K562 (cell line): ENCODE data around the gene CTNNBL1. TPM values are rescaled to one million over a fixed set of nuclear protein-coding genes. Genes with fewer than 3 reads are reported as not detected.

Experiments used
- BHLHE40 ChIP-seq: IDR thresholded peaks from 2 replicates; pipeline ENCODE4 v1.6.1; 2011; ENCODE audit warnings: low read length, improper control_type of control experiment
- CHD2 ChIP-seq: IDR thresholded peaks from 2 replicates; pipeline ENCODE4 v1.6.1; 2011; ENCODE audit warnings: low read depth, low read length
- FOXJ3 ChIP-seq: sonication (generic); formaldehyde crosslinking; IDR thresholded peaks from 2 replicates; pipeline ENCODE4 v1.4.0; 2020; ENCODE audit warnings: mild to moderate bottlenecking, missing genetic modification reagents
- GABPB2 ChIP-seq: fragments of 250-450 bp; sonication (Bioruptor Pico); conservative IDR thresholded peaks from 2 replicates; pipeline ENCODE4 v1.5.1; 2021; ENCODE audit warnings: mild to moderate bottlenecking
- GTF2E2 ChIP-seq: fragments of 200-800 bp; sonication (Bioruptor generic); IDR thresholded peaks from 2 replicates; pipeline ENCODE4 v1.6.1; 2016; ENCODE audit warnings: missing genetic modification characterization, missing compliant biosample characterization
- JUN ChIP-seq, 2 experiments: sonication (generic) in 1 of 2; formaldehyde crosslinking in 1 of 2; IDR thresholded peaks; 2 replicates each; pipeline versions ENCODE4 v1.6.1 to v1.8.0; 2012 to 2022; ENCODE audit warnings: borderline replicate concordance in 2 of 2, mild to moderate bottlenecking in 2 of 2, improper control_type of control experiment in 1 of 2, low read depth in 1 of 2, low read length in 1 of 2, missing genetic modification reagents in 1 of 2
- MED1 ChIP-seq: sonication (generic); formaldehyde crosslinking; IDR thresholded peaks from 2 replicates; pipeline ENCODE4 v1.8.1; 2023; ENCODE audit warnings: missing genetic modification reagents, borderline replicate concordance
- NR2C2 ChIP-seq, 2 experiments: fragments of 200-800 bp in 1 of 2; sonication (Bioruptor generic) in 1 of 2; sonication (generic) in 1 of 2; formaldehyde crosslinking in 1 of 2; IDR thresholded peaks; 2 replicates each; pipeline versions ENCODE4 v1.6.1 to v1.8.0; 2016 to 2022; ENCODE audit warnings: mild to moderate bottlenecking in 1 of 2, missing compliant biosample characterization in 1 of 2, missing genetic modification characterization in 1 of 2, missing genetic modification reagents in 1 of 2
- POLR2AphosphoS2 ChIP-seq: IDR thresholded peaks from 2 replicates; pipeline ENCODE4 v1.6.1; 2012; ENCODE audit warnings: low read length, improper control_type of control experiment
- RCOR1 ChIP-seq, 2 experiments: IDR thresholded peaks; 2 replicates each; pipeline ENCODE4 v1.6.1; 2012; ENCODE audit warnings: low read depth in 2 of 2, low read length in 2 of 2, borderline replicate concordance in 1 of 2, improper control_type of control experiment in 1 of 2
- SLC30A9 ChIP-seq: fragments of 250-450 bp; sonication (Bioruptor Pico); IDR thresholded peaks from 2 replicates; pipeline ENCODE4 v1.8.0; 2022; ENCODE audit warnings: mild to moderate bottlenecking, moderate library complexity
- XRCC3 ChIP-seq: fragments of 450-650 bp; IDR thresholded peaks from 2 replicates; pipeline ENCODE4 v1.6.1; 2017; ENCODE audit warnings: mild to moderate bottlenecking, moderate library complexity
- ZBTB11 ChIP-seq, 3 experiments: fragments of 200-800 bp in 1 of 3; fragments of 250-450 bp in 1 of 3; fragments of 450-650 bp in 1 of 3; sonication (Bioruptor Pico) in 1 of 3; sonication (Bioruptor generic) in 1 of 3; formaldehyde crosslinking in 1 of 3; IDR thresholded peaks; 2 replicates each; pipeline versions ENCODE4 v1.6.1 to v1.8.0; 2016 to 2022; ENCODE audit warnings: mild to moderate bottlenecking in 2 of 3, missing genetic modification characterization in 2 of 3, missing compliant biosample characterization in 1 of 3, moderate library complexity in 1 of 3
- ZNF398 ChIP-seq: fragments of 250-450 bp; sonication (Bioruptor Pico); IDR thresholded peaks from 2 replicates; pipeline ENCODE4 v1.8.0; 2021; ENCODE audit warnings: moderate library complexity, mild to moderate bottlenecking, inconsistent platforms
- ZNF77 ChIP-seq: fragments of 250-450 bp; sonication (Bioruptor Pico); IDR thresholded peaks from 2 replicates; pipeline ENCODE4 v1.5.0; 2020
- polyA plus RNA-seq, 8 experiments: library from polyadenylated mRNA; depleted of rRNA in 4 of 8; stranded (reverse) in 5 of 8; unstranded in 3 of 8; fragments of >200 nt; fragmentation: Nextera tagmentation in 2 of 8; fragmentation: Illumina TruSeq in 1 of 8; extraction: Ambion mirVana in 2 of 8; extraction: Trizol in 1 of 8; gene quantifications; 2 replicates each; pipeline versions ENCODE4 v1.2.1 to v1.2.3, GENCODE V29; 2011 to 2014; ENCODE audit warnings: inconsistent platforms in 1 of 8, missing spikeins in 1 of 8
- total RNA-seq, 7 experiments: library from RNA; depleted of rRNA in 6 of 7; stranded (reverse); fragments of >200 nt in 6 of 7; fragmentation: Illumina TruSeq in 2 of 7; extraction: Trizol in 2 of 7; gene quantifications; 2 replicates each; pipeline versions ENCODE4 v1.2.1 to v1.2.3, GENCODE V29; 2011 to 2021; ENCODE audit warnings: low replicate concordance in 1 of 7
- TF ChIP-seq, protein P1 (sequence below): sonication (generic); formaldehyde crosslinking; IDR thresholded peaks from 2 replicates; pipeline ENCODE4 v1.8.0; 2023; ENCODE audit warnings: missing genetic modification reagents, mild to moderate bottlenecking, borderline replicate concordance

CTNNBL1 gene
- total and polyA plus RNA-seq, 9 of the 15 experiments (the other 6 are each of a cell fraction or from before 2014, with no cell fraction given) = 32.4 to 85.6 (median 43.6) TPM

DNA sequence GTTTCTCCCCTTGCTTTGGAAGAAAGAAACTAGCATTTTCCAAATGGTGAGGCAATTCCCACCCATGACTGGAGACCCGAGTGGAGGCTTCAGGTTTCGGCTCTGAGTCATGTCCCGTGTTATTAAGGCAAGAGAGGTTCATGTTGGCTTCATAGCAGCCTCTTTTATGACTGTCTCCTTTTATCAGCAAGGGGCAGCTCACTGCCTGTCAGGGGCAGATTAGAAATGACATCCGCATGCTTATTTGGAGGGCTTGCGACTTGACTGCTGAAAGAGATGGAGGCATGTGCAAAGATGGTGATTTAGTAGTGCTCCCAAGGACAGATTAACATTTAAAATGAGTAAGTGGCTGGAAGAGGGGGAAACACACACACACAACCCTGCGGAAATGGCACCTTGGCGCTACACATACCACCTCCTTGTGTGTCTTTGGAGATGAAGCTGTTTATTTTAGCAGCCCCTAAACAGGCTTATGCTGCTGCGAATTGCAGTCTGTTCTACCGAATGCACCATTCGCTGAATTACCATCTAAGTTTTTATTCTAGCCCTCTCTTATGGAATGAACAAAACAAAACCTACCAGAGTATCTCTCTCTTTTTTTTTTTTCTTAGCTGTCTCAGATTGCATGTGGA, 157.0 kb downstream of the CTNNBL1 start (continued):
- TF ChIP-seq, protein P1, sequence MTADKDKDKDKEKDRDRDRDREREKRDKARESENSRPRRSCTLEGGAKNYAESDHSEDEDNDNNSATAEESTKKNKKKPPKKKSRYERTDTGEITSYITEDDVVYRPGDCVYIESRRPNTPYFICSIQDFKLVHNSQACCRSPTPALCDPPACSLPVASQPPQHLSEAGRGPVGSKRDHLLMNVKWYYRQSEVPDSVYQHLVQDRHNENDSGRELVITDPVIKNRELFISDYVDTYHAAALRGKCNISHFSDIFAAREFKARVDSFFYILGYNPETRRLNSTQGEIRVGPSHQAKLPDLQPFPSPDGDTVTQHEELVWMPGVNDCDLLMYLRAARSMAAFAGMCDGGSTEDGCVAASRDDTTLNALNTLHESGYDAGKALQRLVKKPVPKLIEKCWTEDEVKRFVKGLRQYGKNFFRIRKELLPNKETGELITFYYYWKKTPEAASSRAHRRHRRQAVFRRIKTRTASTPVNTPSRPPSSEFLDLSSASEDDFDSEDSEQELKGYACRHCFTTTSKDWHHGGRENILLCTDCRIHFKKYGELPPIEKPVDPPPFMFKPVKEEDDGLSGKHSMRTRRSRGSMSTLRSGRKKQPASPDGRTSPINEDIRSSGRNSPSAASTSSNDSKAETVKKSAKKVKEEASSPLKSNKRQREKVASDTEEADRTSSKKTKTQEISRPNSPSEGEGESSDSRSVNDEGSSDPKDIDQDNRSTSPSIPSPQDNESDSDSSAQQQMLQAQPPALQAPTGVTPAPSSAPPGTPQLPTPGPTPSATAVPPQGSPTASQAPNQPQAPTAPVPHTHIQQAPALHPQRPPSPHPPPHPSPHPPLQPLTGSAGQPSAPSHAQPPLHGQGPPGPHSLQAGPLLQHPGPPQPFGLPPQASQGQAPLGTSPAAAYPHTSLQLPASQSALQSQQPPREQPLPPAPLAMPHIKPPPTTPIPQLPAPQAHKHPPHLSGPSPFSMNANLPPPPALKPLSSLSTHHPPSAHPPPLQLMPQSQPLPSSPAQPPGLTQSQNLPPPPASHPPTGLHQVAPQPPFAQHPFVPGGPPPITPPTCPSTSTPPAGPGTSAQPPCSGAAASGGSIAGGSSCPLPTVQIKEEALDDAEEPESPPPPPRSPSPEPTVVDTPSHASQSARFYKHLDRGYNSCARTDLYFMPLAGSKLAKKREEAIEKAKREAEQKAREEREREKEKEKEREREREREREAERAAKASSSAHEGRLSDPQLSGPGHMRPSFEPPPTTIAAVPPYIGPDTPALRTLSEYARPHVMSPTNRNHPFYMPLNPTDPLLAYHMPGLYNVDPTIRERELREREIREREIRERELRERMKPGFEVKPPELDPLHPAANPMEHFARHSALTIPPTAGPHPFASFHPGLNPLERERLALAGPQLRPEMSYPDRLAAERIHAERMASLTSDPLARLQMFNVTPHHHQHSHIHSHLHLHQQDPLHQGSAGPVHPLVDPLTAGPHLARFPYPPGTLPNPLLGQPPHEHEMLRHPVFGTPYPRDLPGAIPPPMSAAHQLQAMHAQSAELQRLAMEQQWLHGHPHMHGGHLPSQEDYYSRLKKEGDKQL (CRISPR knock-in tag) = no peak
- no peak for TF ChIP-seq MED1
- no peak for TF ChIP-seq GTF2E2 (tag)
- TF ChIP-seq BHLHE40 = peak; percentile 94
- TF ChIP-seq JUN (IDR thresholded peaks at IDR 0.05; ENCODE audit: borderline replicate concordance, low read depth, low read length) = peak; percentile 92
- no peak for TF ChIP-seq JUN (CRISPR knock-in tag; IDR thresholded peaks at IDR 0.05; ENCODE audit: borderline replicate concordance)
- no peak for TF ChIP-seq FOXJ3 (CRISPR knock-in tag)
- TF ChIP-seq GABPB2 (CRISPR knock-in tag) = no peak
- no peak for TF ChIP-seq XRCC3
- TF ChIP-seq POLR2AphosphoS2 = no peak
- no peak for TF ChIP-seq SLC30A9 (CRISPR knock-in tag)
- no peak for TF ChIP-seq NR2C2 (CRISPR knock-in tag; IDR thresholded peaks at IDR 0.05)
- no peak for TF ChIP-seq NR2C2 (tag; IDR thresholded peaks at IDR 0.05)
- TF ChIP-seq ZBTB11 (CRISPR knock-in tag; IDR thresholded peaks at IDR 0.05) = peak in 1 of 3 experiments; percentile 67; a peak in 2 of 6 replicates
- peak; percentile 91 to 94 for TF ChIP-seq RCOR1 (IDR thresholded peaks at IDR 0.05; ENCODE audit: borderline replicate concordance in 1 of 2, low read depth in 2 of 2, low read length in 2 of 2)
- no peak for TF ChIP-seq CHD2
- no peak for TF ChIP-seq ZNF77 (CRISPR knock-in tag)
- TF ChIP-seq ZNF398 (CRISPR knock-in tag) = no peak
